ENCODE measurements around the gene AP1AR.
"Not testable (repeated sequence)": the region's sequence is repeated elsewhere in the genome, so short reads cannot be mapped to it uniquely, and the experiment has no call there.

The AP1AR gene

GRCh38 chr4:112231779-112232713 lies at the start of gene AP1AR:
AP1AR (plus strand) TSS chr4:112231787; CDS start chr4:112232092, 305 bp downstream.
- peak; percentile 93 for DNase-seq

- DNase-seq, result no peak
These were observed 49.0 kb upstream of the AP1AR start for GRCh38 chr4:112182604-112183003.

DNA sequence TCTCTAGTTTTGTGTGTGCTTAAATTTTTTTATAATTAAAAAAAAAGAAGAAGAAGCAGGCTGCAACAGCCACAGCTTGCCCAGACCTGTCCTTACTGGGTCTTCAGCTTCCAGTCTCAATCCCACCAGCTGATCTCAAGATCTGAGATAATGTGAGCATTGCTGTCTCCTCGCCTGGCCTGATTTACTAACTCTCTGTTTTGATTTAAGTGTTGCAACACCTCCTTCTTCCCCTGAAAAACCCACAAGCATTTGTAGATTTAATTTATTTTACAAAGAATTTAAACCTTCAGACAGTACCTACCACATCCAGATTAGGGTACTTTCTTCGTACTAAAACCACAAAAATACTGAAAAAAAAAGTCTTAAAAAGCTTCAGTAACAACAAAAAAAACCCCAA lies 48.3 kb upstream of the AP1AR start:
- no peak for DNase-seq

DNA sequence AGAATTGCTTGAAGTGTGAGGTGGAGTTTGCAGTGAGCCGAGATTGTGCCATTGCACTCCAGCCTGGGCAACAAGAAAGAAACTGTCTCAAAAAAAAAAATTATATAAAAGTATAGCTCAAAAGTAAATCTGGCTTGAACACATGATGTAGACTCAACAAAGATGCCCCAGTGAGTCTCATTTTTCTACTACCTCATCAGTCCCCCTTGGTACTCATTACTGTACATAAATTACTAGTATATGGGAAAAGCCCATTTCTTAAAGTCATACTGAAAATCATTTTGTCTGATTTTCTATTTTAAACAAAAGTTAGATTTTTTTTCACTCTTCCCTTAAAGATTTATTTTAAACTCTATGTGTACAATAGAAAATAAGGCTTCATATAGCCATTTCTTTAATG lies 47.1 kb upstream of the AP1AR start:
- no peak for DNase-seq

DNA sequence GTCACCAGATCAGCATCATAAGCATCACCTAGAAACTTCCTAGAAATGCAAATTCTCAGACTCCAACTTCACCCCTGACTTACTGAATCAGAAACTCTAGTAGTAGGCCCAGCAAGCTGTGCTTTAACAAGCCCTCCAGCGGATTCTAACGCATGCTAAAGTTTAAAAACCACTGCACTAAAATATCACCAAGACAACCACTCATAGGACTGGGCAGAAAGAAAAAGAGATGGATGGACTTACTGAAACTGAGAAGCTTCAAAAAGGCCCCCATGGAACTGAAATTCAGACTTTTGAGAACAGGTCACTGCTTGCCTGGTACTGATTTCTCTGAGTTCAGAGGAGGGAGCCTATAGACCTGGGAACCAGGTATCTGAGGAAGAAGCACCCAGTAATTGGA lies 46.3 kb upstream of the AP1AR start:
- DNase-seq, result no peak

- DNase-seq, result no peak
These were observed 45.6 kb upstream of the AP1AR start for GRCh38 chr4:112185740-112186670.

DNA sequence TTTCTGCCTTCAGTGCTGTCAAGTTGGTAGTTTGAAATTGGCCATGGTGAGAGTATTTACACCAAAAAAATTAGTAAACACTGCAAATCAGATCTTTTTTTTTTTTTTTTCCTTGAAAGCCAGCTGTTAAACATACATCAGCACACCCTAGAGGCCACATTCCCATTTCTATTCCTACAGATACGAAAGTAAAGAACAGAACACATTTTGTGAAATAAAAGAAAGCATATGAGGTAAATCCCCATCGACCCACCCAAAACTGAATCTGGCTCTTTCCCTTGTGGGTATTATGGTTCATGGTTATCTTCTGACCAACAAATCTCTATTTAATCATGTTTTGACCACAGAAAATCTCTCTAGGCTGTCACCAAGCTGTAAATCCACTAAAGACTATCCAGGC lies 41.8 kb upstream of the AP1AR start:
- DNase-seq, result no peak

- no peak for DNase-seq
These were observed 40.9 kb upstream of the AP1AR start for GRCh38 chr4:112190684-112191083.

DNA sequence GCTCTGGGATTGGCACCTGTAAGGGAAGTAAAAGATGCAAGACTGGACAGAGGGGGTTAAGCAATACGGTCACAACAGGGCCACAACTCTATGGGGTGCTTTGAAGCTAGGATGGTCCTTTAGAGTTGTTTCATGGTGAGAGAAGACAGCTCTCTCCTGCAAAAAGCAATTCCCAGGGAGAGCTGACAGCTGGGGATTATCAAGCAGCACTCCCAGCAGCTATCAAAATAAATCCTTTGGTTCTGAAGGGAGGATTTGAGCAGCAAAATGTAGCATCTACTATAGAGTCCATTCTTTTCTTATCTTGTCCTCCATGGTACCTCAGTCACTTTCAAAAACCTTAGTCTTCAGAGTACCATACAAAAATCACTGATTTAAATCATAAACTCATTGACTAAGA lies 35.1 kb upstream of the AP1AR start:
- no peak for DNase-seq

DNA sequence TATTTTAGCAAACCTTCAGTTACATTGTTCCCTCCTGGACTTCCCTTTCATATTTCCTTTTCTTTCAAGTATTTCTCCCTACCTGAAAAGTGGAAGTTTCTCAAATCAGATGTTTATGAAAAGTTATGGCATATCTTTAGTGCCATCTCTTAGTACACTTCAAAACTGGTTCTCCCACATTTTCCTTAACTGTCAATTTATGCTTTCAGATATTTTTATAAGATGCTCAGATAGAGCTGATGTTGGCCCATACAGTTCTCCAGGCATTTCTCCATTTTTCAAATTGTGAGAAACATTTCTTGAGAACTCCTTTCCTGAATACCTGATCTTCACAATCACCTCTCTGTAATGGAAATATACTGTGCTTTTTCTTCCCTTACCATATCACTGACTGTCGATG lies 32.5 kb upstream of the AP1AR start:
- no peak for DNase-seq

- no peak for DNase-seq
These were observed 29.6 kb upstream of the AP1AR start for GRCh38 chr4:112201915-112202505.

GRCh38 chr4:112203593-112203992 lies 28.0 kb upstream of the AP1AR start:
- no peak for DNase-seq

GRCh38 chr4:112206431-112206830 lies 25.2 kb upstream of the AP1AR start:
- DNase-seq, result no peak

GRCh38 chr4:112208137-112209095 lies 23.2 kb upstream of the AP1AR start:
- not testable (repeated sequence) for DNase-seq

DNA sequence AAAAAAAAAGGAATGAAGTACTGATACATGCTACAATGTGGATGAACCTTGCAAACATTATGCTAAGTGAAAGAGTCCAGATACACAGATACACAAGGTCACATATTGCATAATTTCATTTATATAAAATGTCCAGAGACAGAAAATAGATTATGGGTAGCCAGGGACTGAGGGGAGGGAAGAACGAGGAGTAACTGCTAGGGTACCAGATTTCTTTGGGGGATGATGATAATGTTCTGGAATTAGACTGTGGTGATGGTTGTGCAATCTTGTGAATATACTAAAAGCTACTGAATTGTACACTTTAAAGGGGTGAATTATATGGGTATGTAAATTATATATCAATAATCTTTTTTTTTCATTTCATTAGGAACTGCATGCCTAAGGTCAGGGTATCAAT lies 20.8 kb upstream of the AP1AR start:
- DNase-seq, result no peak

GRCh38 chr4:112213091-112213490 lies 18.5 kb upstream of the AP1AR start:
- DNase-seq, result no peak

DNA sequence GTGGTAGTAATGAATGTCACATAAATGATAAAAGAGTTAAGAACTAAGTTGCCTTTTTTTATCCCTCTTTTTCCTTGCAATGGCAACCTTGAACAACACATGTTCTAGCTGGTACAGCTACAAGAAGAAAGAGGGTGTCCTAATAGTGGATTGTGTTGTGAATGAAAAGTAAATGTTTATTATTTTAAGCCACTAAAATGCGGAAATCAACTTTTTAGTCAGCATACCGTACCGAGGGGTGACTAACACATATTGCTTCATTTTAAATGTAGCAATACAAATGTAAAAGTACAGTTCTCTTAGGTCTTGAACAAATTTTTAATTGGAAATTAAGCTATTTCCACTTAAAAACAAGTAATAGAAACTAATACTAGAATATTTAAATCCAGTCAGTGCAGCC lies 17.7 kb upstream of the AP1AR start:
- DNase-seq, result no peak

GRCh38 chr4:112214390-112215264 lies 17.0 kb upstream of the AP1AR start:
- no peak for DNase-seq

DNA sequence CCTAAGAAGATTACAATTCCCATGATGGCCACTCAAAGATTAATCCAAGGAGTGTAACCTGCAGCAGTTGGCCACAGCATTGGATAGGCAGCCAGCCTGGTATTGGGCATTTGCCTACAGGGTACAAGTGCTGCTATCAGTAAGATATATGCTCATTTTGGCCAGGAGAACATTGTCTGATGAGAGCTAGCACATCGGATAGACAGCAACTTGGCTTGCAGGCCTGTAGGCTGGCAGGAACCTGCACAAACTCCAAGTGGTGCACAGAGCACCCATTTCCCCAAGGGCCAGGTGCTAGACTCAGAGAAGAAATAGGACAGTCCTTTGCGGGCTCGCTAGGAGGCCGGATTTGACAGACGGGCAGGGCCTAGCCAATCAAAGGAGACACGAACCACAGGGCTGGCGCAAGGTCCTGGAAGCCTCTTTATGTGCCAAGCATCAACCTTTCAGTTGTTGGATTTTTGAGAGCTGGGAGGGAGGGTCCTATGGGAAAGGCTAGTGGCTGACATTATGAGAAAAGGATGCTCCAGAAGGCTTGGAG lies 11.7 kb upstream of the AP1AR start:
- no peak for DNase-seq

DNA sequence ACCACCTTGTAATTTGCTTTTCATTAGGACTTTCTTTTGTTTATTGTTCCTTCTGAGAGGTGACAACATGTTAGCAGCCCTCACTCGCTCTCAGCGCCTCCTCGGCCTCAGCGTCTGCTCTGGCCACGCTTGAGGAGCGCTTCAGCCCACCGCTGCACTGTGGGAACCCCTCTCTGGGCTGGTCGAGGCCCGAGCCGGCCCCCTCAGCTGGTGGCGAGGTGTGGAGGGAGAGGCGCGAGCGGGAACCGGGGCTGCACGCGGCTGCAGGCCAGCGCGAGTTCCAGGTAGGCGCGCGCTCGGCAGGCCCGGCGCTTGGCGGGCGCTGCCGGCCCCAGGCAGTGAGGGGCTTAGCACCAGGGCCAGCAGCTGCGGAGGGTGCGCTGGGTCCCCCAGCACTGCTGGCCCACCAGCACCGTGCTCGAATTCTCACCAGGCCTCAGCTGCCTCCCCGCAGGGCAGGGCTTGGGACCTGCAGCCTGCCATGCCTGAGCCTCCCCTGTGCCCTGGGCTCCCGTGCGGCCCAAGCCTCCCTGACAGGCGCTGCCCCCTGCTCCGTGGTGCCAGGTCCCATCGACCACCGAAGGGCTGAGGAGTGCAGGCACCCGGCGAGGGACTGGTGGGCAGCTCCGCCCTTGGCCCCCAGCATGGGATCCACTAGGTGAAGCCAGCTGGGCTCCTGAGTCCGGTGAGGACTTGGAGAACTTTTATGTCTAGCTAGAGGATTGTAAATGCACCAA lies 9.2 kb upstream of the AP1AR start:
- no peak for DNase-seq

Data from activated effector memory CD4-positive, alpha-beta T cell treated with anti-CD3 and anti-CD28 coated beads, Interleukin-2, amount 50 U/mL, for 16 hours (primary cell).